DND-41 (cell line): ENCODE data around the gene B3GNT4.

ENCODE experiments used
- CTCF ChIP-seq: IDR thresholded peaks from 2 replicates; pipeline ENCODE4 v1.5.1; 2012; ENCODE audit warnings: borderline replicate concordance, low read length, moderate library complexity, mild to moderate bottlenecking; ENCODE audit not compliant: poor library complexity, severe bottlenecking; ENCODE audit errors: extremely low read depth
- EZH2 ChIP-seq: IDR thresholded peaks from 3 replicates; pipeline ENCODE4 v1.6.1; 2012; ENCODE audit warnings: borderline replicate concordance, low read depth, mild to moderate bottlenecking, moderate library complexity, low read length, inconsistent platforms; ENCODE audit not compliant: severe bottlenecking

DNA sequence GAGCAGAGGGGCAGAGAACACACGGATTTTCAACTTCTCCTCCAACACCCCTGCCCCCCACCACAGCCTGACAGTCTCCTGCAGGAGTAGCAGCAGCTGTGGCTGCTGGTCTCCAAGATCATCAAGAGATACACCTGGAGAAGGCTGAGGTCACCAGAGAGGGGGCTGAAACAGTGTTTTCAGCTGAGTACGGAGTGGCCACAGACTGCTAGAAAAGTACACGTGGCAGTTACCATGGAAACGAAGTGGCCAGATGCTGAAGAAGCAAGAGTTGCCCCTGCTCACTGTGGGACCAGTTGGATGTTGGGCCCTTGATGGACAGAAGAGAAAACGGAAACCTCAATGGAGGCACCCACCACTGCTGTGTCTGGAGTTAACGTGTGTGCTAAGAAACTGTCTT, 27.3 kb downstream of the B3GNT4 start:
- no peak for TF ChIP-seq CTCF
- TF ChIP-seq EZH2 = no peak
